ENCODE data around the gene NTNG1. TPM values are rescaled to one million over a fixed set of nuclear protein-coding genes. Genes with fewer than 3 reads are reported as not detected.
A peak's percentile ranks its signal among the peaks of the same experiment; 100 is the strongest.

Gene NTNG1
- total and polyA plus RNA-seq, 3 donors from 2014 or later = 1.8 to 2.3 (median 2.2) TPM

- 0 to 1% methylated on average over 48 to 53 of the region's 53 CpGs for WGBS, 2 donors
- Histone ChIP-seq H3K27ac (no peak overlapping the region), H3K36me3 (ENCODE audit: low read depth, missing control alignments) (no peaks in the 10 kb centered on the region), H3K4me1 (no peaks in the 10 kb centered on the region), H3K4me3 (peak overlapping the region; percentile 53 to 68), H3K9me3 (no peaks in the 10 kb centered on the region), H3K27me3 (no peaks in the 10 kb centered on the region)
- TF ChIP-seq POLR2A (IDR thresholded peaks at IDR 0.05) (no peak), CTCF (IDR thresholded peaks at IDR 0.05) (no peak)
- intact Hi-C loops (cut with DNase I; ENCODE audit: low total_unique reads) = no loop called here
- DNase-seq = peak; percentile 53
Measured at GRCh38 chr1:107139833-107140702, 771 bp upstream of the NTNG1 start.

- Histone ChIP-seq H3K9me3 (no peaks in the 10 kb centered on the region), H3K27ac (no peak overlapping the region), H3K4me1 (no peaks in the 10 kb centered on the region), H3K4me3 (peak overlapping the region; percentile 53 to 68), H3K27me3 (no peaks in the 10 kb centered on the region), H3K36me3 (ENCODE audit: low read depth, missing control alignments) (no peaks in the 10 kb centered on the region)
- intact Hi-C loops (cut with DNase I; ENCODE audit: low total_unique reads) = no loop called here
- WGBS, 2 donors = 1% methylated on average over 20 to 31 of the region's 41 CpGs
- peak; percentile 19 for DNase-seq
- TF ChIP-seq POLR2A (IDR thresholded peaks at IDR 0.05) (no peak), CTCF (IDR thresholded peaks at IDR 0.05) (no peak)
Measured at GRCh38 chr1:107141491-107142126, 770 bp downstream of the NTNG1 start.

GRCh38 chr1:107142140-107142542 is 1.3 kb downstream of the NTNG1 start:
- WGBS, 2 donors = 0% methylated on average over 5 of the region's 5 CpGs
- DNase-seq = no peak
- TF ChIP-seq POLR2A (IDR thresholded peaks at IDR 0.05) (no peak), CTCF (IDR thresholded peaks at IDR 0.05) (peak; percentile 19 to 80 (median 40))
- Histone ChIP-seq H3K4me3 (peak overlapping the region; percentile 53 to 68), H3K27me3 (no peaks in the 10 kb centered on the region), H3K27ac (no peak overlapping the region), H3K4me1 (no peaks in the 10 kb centered on the region), H3K36me3 (ENCODE audit: low read depth, missing control alignments) (no peaks in the 10 kb centered on the region), H3K9me3 (no peaks in the 10 kb centered on the region)
- intact Hi-C loops (cut with DNase I; ENCODE audit: low total_unique reads) = no loop called here

- Histone ChIP-seq H3K27me3 (no peaks in the 10 kb centered on the region), H3K4me3 (no peak overlapping the region), H3K27ac (no peak overlapping the region), H3K4me1 (no peaks in the 10 kb centered on the region), H3K9me3 (no peaks in the 10 kb centered on the region), H3K36me3 (ENCODE audit: low read depth, missing control alignments) (no peaks in the 10 kb centered on the region)
- TF ChIP-seq POLR2A (IDR thresholded peaks at IDR 0.05) (no peak), CTCF (IDR thresholded peaks at IDR 0.05) (no peak)
- intact Hi-C loops (cut with DNase I; ENCODE audit: low total_unique reads) = no loop called here
- WGBS, 2 donors = 36 to 47% methylated on average over 2 of the region's 2 CpGs
- no peak for DNase-seq
Measured at GRCh38 chr1:107142666-107143065, 1.8 kb downstream of the NTNG1 start.
